ENCODE measurements around the gene GMPR2.

GMPR2 gene

DNA sequence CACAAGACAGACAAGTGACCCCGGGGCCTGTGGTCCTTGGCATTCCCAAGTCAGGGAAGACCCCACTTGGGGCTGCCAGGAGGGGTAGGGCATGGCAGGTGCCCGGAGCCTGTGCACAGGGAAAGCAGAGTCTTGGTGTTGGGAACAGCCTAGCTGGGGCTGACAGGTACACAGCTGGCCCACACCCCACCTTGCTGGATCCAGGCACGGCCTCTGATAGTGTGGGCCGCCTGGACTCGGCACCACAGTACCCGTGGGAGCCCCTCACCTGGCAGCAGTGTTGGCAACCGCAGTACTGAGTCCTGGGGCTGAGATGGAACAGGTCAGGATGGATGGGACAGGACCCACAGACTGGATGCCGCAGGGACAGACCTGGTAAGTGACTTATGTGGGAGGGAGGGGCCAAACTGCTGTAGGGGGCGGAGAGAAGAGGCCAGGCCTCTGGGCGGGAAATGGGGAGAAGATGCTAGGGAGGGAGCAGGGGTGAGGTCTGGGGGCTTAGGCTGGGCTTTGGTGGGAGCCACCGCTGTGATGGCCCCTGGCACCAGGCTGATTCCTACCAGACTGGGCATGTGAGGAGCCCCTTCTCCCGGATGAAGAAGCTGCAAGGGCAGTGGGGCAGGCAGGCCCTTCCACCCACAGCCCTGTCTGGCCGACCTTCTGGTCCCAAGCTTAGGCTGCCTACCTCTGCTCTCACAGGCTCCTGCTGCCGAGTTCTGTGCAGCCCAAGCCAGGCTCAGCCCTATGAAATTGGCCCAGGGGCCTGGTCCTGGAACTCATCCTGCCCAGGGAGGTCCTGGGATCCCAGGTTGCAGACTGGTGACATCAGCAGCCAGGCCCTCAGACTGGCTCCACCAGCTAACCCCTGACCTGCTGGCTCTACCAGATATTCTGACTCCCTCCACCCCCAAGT is 30.3 kb downstream of the GMPR2 start, which contains the start of gene TGM1:
TSS of gene TGM1 (minus strand) at position 357 of the 913 bp plus-strand sequence. CDS start 825 bp downstream, outside the sequence.
- H3K4me3 ChIP-seq (ENCODE audit: low read depth, low read length) = no peak within 1 kb of the TSS
- DNase-seq (ENCODE audit: low read depth) = no peak
- TF ChIP-seq, protein P1, sequence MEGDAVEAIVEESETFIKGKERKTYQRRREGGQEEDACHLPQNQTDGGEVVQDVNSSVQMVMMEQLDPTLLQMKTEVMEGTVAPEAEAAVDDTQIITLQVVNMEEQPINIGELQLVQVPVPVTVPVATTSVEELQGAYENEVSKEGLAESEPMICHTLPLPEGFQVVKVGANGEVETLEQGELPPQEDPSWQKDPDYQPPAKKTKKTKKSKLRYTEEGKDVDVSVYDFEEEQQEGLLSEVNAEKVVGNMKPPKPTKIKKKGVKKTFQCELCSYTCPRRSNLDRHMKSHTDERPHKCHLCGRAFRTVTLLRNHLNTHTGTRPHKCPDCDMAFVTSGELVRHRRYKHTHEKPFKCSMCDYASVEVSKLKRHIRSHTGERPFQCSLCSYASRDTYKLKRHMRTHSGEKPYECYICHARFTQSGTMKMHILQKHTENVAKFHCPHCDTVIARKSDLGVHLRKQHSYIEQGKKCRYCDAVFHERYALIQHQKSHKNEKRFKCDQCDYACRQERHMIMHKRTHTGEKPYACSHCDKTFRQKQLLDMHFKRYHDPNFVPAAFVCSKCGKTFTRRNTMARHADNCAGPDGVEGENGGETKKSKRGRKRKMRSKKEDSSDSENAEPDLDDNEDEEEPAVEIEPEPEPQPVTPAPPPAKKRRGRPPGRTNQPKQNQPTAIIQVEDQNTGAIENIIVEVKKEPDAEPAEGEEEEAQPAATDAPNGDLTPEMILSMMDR (conservative IDR thresholded peaks at IDR 0.05; ENCODE audit: low read depth, low read length) = no peak

DNA sequence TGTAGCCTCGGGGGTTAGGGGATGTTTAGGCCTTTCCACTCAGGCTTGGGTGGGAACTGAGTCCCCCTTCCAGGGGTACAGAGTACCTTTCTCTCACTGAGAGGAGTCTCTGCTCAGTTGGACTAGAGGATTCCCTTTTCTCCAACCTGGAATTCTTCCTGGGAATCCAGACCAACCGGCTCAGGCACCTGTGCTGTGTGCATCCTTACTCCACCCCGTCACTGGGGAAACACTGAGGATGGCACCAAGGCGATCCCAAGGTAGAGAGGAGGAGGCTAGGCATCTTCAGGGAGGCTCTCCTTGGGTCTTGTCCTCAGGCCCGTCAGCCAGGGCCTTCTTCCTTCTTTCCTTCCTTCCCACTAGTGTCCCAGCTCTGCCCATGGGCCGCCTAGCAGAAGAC is 31.1 kb downstream of the GMPR2 start:
- no peak overlapping the region for H3K4me3 ChIP-seq (ENCODE audit: low read depth, low read length)
- DNase-seq (ENCODE audit: low read depth) = no peak
- TF ChIP-seq, protein P1 (conservative IDR thresholded peaks at IDR 0.05; ENCODE audit: low read depth, low read length) = no peak

DNA sequence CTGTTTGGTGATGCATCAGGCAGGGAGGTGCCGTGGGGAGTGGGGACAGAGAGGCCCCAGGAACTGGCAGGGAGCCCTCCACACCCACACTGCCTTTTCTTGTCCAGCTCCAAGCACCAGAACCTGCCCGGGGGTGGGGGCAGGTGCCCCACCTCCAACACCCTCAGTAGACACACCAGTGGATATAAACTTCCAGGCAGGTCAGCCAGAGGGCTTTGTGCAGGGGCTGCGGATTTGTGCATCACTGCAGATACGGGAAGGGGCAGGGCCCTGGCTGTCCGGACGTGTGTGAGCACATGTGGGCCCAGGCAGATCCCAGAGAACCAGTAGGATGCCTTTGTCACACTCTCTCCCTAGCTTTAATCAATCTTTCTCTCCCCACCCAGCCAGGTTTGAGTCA is 31.6 kb downstream of the GMPR2 start:
- TF ChIP-seq, protein P1 (conservative IDR thresholded peaks at IDR 0.05; ENCODE audit: low read depth, low read length) = no peak
- no peak overlapping the region for H3K4me3 ChIP-seq (ENCODE audit: low read depth, low read length)
- DNase-seq (ENCODE audit: low read depth) = no peak

DNA sequence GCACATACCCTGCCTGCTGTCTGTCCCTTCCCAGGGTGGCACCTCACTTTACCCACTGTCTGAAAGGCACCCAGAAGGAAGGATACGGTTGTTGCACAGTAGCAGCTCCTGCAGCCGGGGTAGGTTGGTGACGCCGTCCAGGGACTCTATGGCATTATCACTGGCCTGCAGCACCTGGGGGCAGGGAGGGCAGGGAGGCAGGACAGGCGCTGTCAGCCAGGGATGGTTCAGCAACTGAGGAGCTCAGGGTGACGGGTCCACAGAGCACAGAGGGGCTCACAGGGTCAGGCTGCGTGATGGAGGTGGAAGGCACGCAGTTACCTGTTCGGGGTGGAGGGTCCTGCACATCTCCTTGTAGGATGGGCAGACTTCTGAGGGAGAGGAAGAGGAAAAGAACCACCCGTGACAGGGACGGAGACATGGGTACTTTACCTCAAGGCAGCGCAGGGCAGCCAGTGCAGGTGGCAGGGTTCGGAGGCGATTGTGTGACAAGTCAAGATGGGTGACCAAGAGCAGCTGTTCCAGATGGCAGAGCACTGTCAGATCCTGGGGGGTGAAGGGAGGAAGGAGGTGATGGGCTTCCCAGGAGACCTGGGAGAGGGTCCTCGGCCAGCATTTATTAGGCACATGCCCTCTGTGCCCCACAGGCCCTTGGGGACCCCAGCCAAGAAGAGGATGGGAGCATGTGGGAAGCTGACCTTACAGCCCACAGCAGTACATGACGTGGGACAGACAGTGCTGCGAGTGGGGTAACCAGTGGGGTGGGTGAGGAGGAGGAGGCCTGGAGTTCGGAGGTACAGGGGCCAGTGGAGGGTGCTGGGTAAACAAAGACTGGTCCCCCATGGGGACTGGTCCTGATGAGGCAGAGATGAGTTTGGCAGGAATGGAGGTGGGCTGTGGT is 33.9 kb downstream of the GMPR2 start:
- H3K4me3 ChIP-seq (ENCODE audit: low read depth, low read length) = no peak overlapping the region
- TF ChIP-seq, protein P1 (conservative IDR thresholded peaks at IDR 0.05; ENCODE audit: low read depth, low read length) = no peak
- DNase-seq (ENCODE audit: low read depth) = no peak

DNA sequence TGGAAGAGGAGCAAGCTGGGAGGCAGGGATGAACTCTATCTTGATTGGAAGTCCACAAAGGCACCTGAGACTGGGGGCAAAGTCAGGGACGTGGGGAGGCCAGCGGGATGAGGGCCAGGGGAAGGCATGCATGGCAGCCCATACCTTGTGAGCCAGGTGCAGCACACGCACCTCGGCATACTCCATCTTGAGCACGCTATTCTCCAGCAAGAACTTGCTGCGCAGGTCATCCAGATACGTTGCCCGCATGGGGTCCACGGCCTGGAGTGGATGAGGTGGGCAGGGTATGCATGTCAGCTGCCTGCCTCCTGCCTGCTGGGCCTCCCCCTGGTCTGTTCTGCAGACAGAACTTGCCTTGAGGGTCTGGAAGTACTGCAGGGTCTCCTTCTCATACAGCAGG is 34.8 kb downstream of the GMPR2 start:
- no peak for DNase-seq (ENCODE audit: low read depth)
- no peak overlapping the region for H3K4me3 ChIP-seq (ENCODE audit: low read depth, low read length)
- TF ChIP-seq, protein P1 (conservative IDR thresholded peaks at IDR 0.05; ENCODE audit: low read depth, low read length) = no peak

GRCh38 chr14:24268225-24268624 is 35.5 kb downstream of the GMPR2 start:
- no peak overlapping the region for H3K4me3 ChIP-seq (ENCODE audit: low read depth, low read length)
- TF ChIP-seq, protein P1 (conservative IDR thresholded peaks at IDR 0.05; ENCODE audit: low read depth, low read length) = no peak
- DNase-seq (ENCODE audit: low read depth) = no peak

All from choroid plexus epithelial cell (primary cell).